Tibial nerve (tissue), 4 donors: Measurements from ENCODE around the gene CTU2.

Source experiments
- EP300 ChIP-seq, 2 donors: sonication (generic); formaldehyde crosslinking; IDR thresholded peaks; one replicate each; pipeline ENCODE4 v1.6.1; 2017; ENCODE audit warnings: antibody characterized with exemption in 2 of 2, mild to moderate bottlenecking in 1 of 2
- TF ChIP-seq, protein P1 (sequence below), 5 experiments: fragments of 200-600 bp in 3 of 5; fragments of 450-650 bp in 2 of 5; sonication (generic) in 3 of 5; IDR thresholded peaks; one replicate each; pipeline ENCODE4 v1.5.1; 2016 to 2019; ENCODE audit warnings: antibody characterized with exemption in 5 of 5, mild to moderate bottlenecking in 3 of 5, moderate library complexity in 2 of 5

DNA sequence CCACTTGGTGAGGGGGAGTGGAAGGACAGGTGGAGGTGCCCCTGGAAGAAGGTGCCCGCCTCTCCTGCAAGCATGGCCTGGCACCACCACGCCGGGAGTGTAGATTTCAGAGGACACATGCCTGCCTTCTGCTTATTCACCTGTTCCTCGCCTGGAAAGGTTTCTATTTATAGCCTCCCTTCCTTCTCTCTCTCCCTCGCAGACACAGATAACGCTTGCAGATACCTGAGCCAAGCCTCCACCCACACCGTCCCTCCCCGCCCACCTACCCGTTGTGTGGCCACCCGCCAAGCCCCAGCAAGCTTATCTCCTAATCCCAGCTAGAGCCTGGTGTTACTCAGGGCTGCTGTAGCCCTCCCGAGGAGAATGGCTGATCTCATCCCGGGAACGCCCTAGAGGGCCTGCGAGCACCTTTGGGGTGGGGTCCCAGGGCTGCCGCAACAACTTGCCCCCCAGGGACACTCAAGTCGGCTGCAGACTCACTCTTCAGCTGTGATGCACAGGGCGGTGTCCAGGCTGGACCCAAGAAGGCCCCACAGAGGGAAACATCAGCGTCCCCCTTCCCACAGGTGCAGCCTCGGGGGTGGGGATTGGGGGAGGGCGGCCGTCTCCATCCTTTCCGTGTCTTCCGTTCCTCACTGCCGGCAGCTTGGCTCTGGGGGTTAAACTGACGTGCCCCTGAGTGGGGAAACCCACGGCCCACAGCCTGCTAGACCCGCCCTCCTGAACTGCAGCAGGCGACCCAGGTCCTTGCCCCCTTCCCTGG lies 18.1 kb upstream of the CTU2 start:
- TF ChIP-seq, protein P1, sequence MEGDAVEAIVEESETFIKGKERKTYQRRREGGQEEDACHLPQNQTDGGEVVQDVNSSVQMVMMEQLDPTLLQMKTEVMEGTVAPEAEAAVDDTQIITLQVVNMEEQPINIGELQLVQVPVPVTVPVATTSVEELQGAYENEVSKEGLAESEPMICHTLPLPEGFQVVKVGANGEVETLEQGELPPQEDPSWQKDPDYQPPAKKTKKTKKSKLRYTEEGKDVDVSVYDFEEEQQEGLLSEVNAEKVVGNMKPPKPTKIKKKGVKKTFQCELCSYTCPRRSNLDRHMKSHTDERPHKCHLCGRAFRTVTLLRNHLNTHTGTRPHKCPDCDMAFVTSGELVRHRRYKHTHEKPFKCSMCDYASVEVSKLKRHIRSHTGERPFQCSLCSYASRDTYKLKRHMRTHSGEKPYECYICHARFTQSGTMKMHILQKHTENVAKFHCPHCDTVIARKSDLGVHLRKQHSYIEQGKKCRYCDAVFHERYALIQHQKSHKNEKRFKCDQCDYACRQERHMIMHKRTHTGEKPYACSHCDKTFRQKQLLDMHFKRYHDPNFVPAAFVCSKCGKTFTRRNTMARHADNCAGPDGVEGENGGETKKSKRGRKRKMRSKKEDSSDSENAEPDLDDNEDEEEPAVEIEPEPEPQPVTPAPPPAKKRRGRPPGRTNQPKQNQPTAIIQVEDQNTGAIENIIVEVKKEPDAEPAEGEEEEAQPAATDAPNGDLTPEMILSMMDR (IDR thresholded peaks at IDR 0.05) = no peak
- TF ChIP-seq EP300 (IDR thresholded peaks at IDR 0.05) = no peak
